IMR-90 (cell line): Measurements from ENCODE around the gene ITK. TPM values are rescaled to one million over a fixed set of nuclear protein-coding genes. Genes with fewer than 3 reads are reported as not detected.

Source experiments
- ATAC-seq: fragments of 200-7000 bp; cut with Tn5 transposase; 2 replicates; pipeline ENCODE4 v1.9.1; 2020; ENCODE audit warnings: low read depth, mild to moderate bottlenecking, moderate library complexity
- BruUV-seq: library from RNA; stranded (reverse); fragments of 400-500 nt; replicated peaks from 2 replicates; lab custom pipeline; 2021; lab: Mats Ljungman, UMichigan
- CTCF ChIA-PET: fragments of 300-600 bp; formaldehyde crosslinking; extraction: SDS; loops from one replicate; lab custom pipeline; 2021; ENCODE audit warnings: antibody characterized with exemption; lab: Yijun Ruan, JAX
- POLR2A ChIA-PET: fragments of 300-600 bp; sonication (Branson Sonifier 250); formaldehyde crosslinking; loops from one replicate; lab custom pipeline; 2022; ENCODE audit warnings: antibody characterized with exemption; ENCODE audit not compliant: unreplicated experiment; lab: Charles Lee
- DNase-seq: peaks from one replicate; pipeline ENCODE4 v3.0.0; 2013
- H2AFZ ChIP-seq: replicated peaks from 2 replicates; pipeline ENCODE3; 2013; ENCODE audit warnings: low read length, mild to moderate bottlenecking; ENCODE audit not compliant: poor library complexity
- H2AK5ac ChIP-seq: 2 replicates; pipeline ENCODE4 v1.6.1; 2013; ENCODE audit warnings: low read depth, low read length, inconsistent platforms
- H2AK9ac ChIP-seq: replicated peaks from 2 replicates; pipeline ENCODE3; 2013; ENCODE audit warnings: mild to moderate bottlenecking, low read depth, low read length, moderate library complexity; ENCODE audit not compliant: poor library complexity
- H2BK120ac ChIP-seq: 2 replicates; pipeline ENCODE4 v1.6.1; 2013; ENCODE audit warnings: low read depth, low read length, inconsistent platforms
- H2BK15ac ChIP-seq: 3 replicates; pipeline ENCODE4 v1.6.1; 2013; ENCODE audit warnings: low read depth, low read length, inconsistent platforms
- H2BK20ac ChIP-seq: 2 replicates; pipeline ENCODE4 v1.6.1; 2013; ENCODE audit warnings: low read depth, mild to moderate bottlenecking, inconsistent platforms, low read length, moderate library complexity
- H2BK5ac ChIP-seq: 2 replicates; pipeline ENCODE4 v1.6.1; 2013; ENCODE audit warnings: mild to moderate bottlenecking, low read depth, low read length, inconsistent platforms; ENCODE audit not compliant: poor library complexity, severe bottlenecking
- H3K14ac ChIP-seq: replicated peaks from 2 replicates; pipeline ENCODE4 v1.6.1; 2013; ENCODE audit warnings: low read depth, low read length, inconsistent platforms
- H3K18ac ChIP-seq: 2 replicates; pipeline ENCODE4 v1.6.1; 2013; ENCODE audit warnings: low read depth, low read length, control low read depth
- H3K23ac ChIP-seq: 2 replicates; pipeline ENCODE4 v1.6.1; 2013; ENCODE audit warnings: low read depth, low read length, inconsistent platforms
- H3K27ac ChIP-seq: 2 replicates; pipeline ENCODE4 v1.5.1; 2013; ENCODE audit warnings: mild to moderate bottlenecking, control low read depth, low read length; ENCODE audit not compliant: insufficient read depth
- H3K27me3 ChIP-seq: 2 replicates; pipeline ENCODE4 v1.6.1; 2013; ENCODE audit warnings: low read length; ENCODE audit not compliant: control insufficient read depth, insufficient read depth
- H3K36me3 ChIP-seq: 2 replicates; pipeline ENCODE4 v1.6.1; 2013; ENCODE audit warnings: low read length, mixed read lengths; ENCODE audit not compliant: control insufficient read depth, insufficient read depth
- H3K4ac ChIP-seq: 2 replicates; pipeline ENCODE4 v1.6.1; 2013; ENCODE audit warnings: low read depth, low read length, inconsistent platforms
- H3K4me1 ChIP-seq: 2 replicates; pipeline ENCODE4 v1.6.1; 2013; ENCODE audit warnings: low read length, mixed read lengths; ENCODE audit not compliant: control insufficient read depth, insufficient read depth
- H3K4me2 ChIP-seq: 2 replicates; pipeline ENCODE4 v1.6.1; 2013; ENCODE audit warnings: low read depth, mild to moderate bottlenecking, control low read depth, low read length, moderate library complexity
- H3K4me3 ChIP-seq: 2 replicates; pipeline ENCODE4 v1.5.1; 2013; ENCODE audit warnings: low read depth, mild to moderate bottlenecking, control low read depth, low read length, moderate library complexity; ENCODE audit not compliant: insufficient read depth
- H3K56ac ChIP-seq: 2 replicates; pipeline ENCODE4 v1.6.1; 2013; ENCODE audit warnings: low read length, inconsistent platforms; ENCODE audit not compliant: insufficient read depth; ENCODE audit errors: extremely low read depth
- H3K79me1 ChIP-seq, 2 experiments: 2 replicates each; pipeline ENCODE4 v1.6.1; 2013; ENCODE audit warnings: low read length in 2 of 2, inconsistent platforms in 1 of 2, low read depth in 1 of 2
- H3K9ac ChIP-seq: 2 replicates; pipeline ENCODE4 v1.6.1; 2013; ENCODE audit warnings: low read depth, low read length, control low read depth
- H3K9me1 ChIP-seq: 2 replicates; pipeline ENCODE4 v1.6.1; 2013; ENCODE audit warnings: low read length, inconsistent platforms; ENCODE audit not compliant: insufficient read depth
- H3K9me3 ChIP-seq: 2 replicates; pipeline ENCODE4 v1.6.1; 2013; ENCODE audit warnings: low read length; ENCODE audit not compliant: control insufficient read depth, insufficient read depth
- H4K20me1 ChIP-seq: 2 replicates; pipeline ENCODE4 v1.6.1; 2013; ENCODE audit warnings: low read length, inconsistent platforms; ENCODE audit not compliant: insufficient read depth
- H4K5ac ChIP-seq: 2 replicates; pipeline ENCODE4 v1.6.1; 2013; ENCODE audit warnings: mild to moderate bottlenecking, low read depth, low read length, control low read depth
- H4K8ac ChIP-seq, 2 experiments: 2 replicates each; pipeline ENCODE4 v1.6.1; 2013; ENCODE audit warnings: low read depth in 2 of 2, low read length in 2 of 2, control low read depth in 1 of 2, inconsistent platforms in 1 of 2
- H4K91ac ChIP-seq: 2 replicates; pipeline ENCODE4 v1.6.1; 2013; ENCODE audit warnings: low read depth, low read length, inconsistent platforms; ENCODE audit not compliant: insufficient read depth
- MAZ ChIP-seq: IDR thresholded peaks from 2 replicates; pipeline ENCODE4 v1.6.1; 2012; ENCODE audit warnings: low read depth, mild to moderate bottlenecking, low read length, improper control_type of control experiment, moderate library complexity, borderline replicate concordance
- NFE2L2 ChIP-seq: fragments of 150-350 bp; IDR thresholded peaks from 2 replicates; pipeline ENCODE4 v1.6.1; 2016; ENCODE audit warnings: low read depth, mild to moderate bottlenecking, low read length
- POLR2A ChIP-seq: IDR thresholded peaks from 2 replicates; pipeline ENCODE4 v1.6.1; 2012; ENCODE audit warnings: mild to moderate bottlenecking, low read depth, low read length
- RAD21 ChIP-seq: IDR thresholded peaks from 2 replicates; pipeline ENCODE4 v1.6.1; 2012; ENCODE audit warnings: low read length, improper control_type of control experiment
- RCOR1 ChIP-seq: IDR thresholded peaks from 2 replicates; pipeline ENCODE4 v1.6.1; 2012; ENCODE audit warnings: mild to moderate bottlenecking, low read length, improper control_type of control experiment; ENCODE audit not compliant: insufficient replicate concordance
- WGBS, 2 experiments: methylation state at CpG; one replicate each; pipeline versions ENCODE4 v1.1.5 to v1.1.7; 2013; ENCODE audit warnings: missing lambda C conversion rate in 2 of 2; ENCODE audit not compliant: insufficient read length in 1 of 2; ENCODE audit errors: extremely low coverage in 2 of 2; 5-methylcytosine and 5-hydroxymethylcytosine counted together
- dilution Hi-C: fragments of 300-500 bp; cut with HindIII; formaldehyde crosslinking; loops from one replicate; pipeline ENCODE4 v1.14.3; 2018; ENCODE audit warnings: low sequenced_read_pairs; ENCODE audit not compliant: unreplicated experiment
- in situ Hi-C: fragments of 300-500 bp; cut with MboI; formaldehyde crosslinking; loops from 3 replicates; pipeline ENCODE4 v1.14.3; 2019; ENCODE audit warnings: low sequenced_read_pairs, inconsistent platforms, mixed read lengths
- intact Hi-C: fragments of 100-400 bp; cut with micrococcal nuclease; formaldehyde crosslinking; loops from 2 replicates; pipeline ENCODE4 v1.10.0; 2022
- polyA plus RNA-seq, 3 experiments: library from polyadenylated mRNA; depleted of rRNA; stranded (reverse); fragments of >200 nt; gene quantifications; 2 replicates each; pipeline ENCODE4 v1.2.3, GENCODE V29; 2012; ENCODE audit warnings: low replicate concordance in 1 of 3
- total RNA-seq: library from RNA; depleted of rRNA; stranded (reverse); fragments of >200 nt; gene quantifications from 2 replicates; pipeline ENCODE4 v1.2.3, GENCODE V29; 2012
- TF ChIP-seq, protein P1 (sequence below): fragments of 150-350 bp; IDR thresholded peaks from 2 replicates; pipeline ENCODE4 v1.6.1; 2016; ENCODE audit warnings: low read depth, mild to moderate bottlenecking, low read length, moderate library complexity, borderline replicate concordance
- TF ChIP-seq, protein P2 (sequence below): fragments of 150-350 bp; IDR thresholded peaks from 2 replicates; pipeline ENCODE4 v1.6.1; 2017; ENCODE audit warnings: mild to moderate bottlenecking, antibody characterized with exemption, low read length, low read depth
- TF ChIP-seq, protein P3 (sequence below): conservative IDR thresholded peaks from 2 replicates; pipeline ENCODE4 v1.5.1; 2012; ENCODE audit warnings: mild to moderate bottlenecking, low read depth, low read length, improper control_type of control experiment

The ITK gene
- total and polyA plus RNA-seq, 2 of the 4 experiments (the other 2 are of a cell fraction): not detected

DNA sequence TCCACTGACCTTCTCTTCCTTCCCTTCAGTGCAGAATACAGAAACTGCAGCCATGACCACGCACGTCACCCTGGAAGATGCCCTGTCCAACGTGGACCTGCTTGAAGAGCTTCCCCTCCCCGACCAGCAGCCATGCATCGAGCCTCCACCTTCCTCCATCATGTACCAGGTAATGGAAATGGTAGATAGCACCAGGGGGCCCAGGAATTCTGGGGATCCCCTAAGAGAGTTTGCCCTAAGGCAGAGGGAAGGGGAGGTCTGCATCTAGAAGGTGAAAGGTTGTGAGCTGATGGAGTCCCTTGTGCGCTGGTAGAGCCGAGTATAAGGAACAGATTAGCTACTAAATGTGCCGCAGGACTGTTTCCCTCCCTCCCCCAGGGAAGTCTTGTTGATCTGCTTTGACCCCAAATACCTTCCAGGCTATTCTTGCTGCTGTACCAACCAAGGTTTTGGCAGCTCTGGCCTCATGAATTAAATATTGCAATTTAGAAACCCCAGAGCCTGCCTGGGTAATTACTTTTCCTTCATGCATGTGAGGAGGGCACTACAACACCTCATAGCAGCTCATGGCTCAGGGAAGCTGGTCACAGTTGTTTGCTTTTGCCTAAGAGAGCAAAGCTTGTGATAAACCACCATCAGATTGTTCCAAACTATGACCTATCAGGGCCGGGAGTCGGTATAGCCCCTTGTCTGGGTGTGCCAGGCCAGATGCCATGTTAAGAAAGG lies 104.8 kb downstream of the ITK start:
- Histone ChIP-seq H3K79me1 (no peaks in the 10 kb centered on the region), H3K4me2 (no peak overlapping the region), H3K14ac (no peak overlapping the region), H4K20me1 (no peaks in the 10 kb centered on the region), H2BK20ac (no peak overlapping the region), H2AFZ (no peak overlapping the region), H3K4me1 (no peaks in the 10 kb centered on the region), H3K27me3 (peaks cover 1% of the 10 kb centered on the region), H3K18ac (no peak overlapping the region), H3K9me3 (no peaks in the 10 kb centered on the region), H4K91ac (no peak overlapping the region), H4K8ac (no peak overlapping the region), H3K56ac (no peak overlapping the region), H3K23ac (no peak overlapping the region), H4K5ac (no peak overlapping the region), H2AK5ac (no peak overlapping the region), H2BK120ac (no peak overlapping the region), H3K9me1 (peaks cover 5% of the 10 kb centered on the region; the same call in 1 of the 2 replicates), H3K27ac (no peak overlapping the region), H2AK9ac (no peak overlapping the region), H3K4ac (no peak overlapping the region), H2BK15ac (no peak overlapping the region), H2BK5ac (no peak overlapping the region), H3K9ac (no peak overlapping the region), H3K36me3 (peaks cover 2% of the 10 kb centered on the region), H3K4me3 (no peak overlapping the region)
- in situ Hi-C loops: no loop called here
- ATAC-seq (no peak), DNase-seq (no peak)
- dilution Hi-C loops: no loop called here
- POLR2A ChIA-PET: no interaction called here
- TF ChIP-seq NFE2L2 (no peak), RCOR1 (no peak), RAD21 (no peak), MAZ (no peak), POLR2A (no peak)
- TF ChIP-seq, protein P1, sequence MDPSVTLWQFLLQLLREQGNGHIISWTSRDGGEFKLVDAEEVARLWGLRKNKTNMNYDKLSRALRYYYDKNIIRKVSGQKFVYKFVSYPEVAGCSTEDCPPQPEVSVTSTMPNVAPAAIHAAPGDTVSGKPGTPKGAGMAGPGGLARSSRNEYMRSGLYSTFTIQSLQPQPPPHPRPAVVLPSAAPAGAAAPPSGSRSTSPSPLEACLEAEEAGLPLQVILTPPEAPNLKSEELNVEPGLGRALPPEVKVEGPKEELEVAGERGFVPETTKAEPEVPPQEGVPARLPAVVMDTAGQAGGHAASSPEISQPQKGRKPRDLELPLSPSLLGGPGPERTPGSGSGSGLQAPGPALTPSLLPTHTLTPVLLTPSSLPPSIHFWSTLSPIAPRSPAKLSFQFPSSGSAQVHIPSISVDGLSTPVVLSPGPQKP: no peak
- TF ChIP-seq, protein P2, sequence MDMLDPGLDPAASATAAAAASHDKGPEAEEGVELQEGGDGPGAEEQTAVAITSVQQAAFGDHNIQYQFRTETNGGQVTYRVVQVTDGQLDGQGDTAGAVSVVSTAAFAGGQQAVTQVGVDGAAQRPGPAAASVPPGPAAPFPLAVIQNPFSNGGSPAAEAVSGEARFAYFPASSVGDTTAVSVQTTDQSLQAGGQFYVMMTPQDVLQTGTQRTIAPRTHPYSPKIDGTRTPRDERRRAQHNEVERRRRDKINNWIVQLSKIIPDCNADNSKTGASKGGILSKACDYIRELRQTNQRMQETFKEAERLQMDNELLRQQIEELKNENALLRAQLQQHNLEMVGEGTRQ: no peak
- TF ChIP-seq, protein P3, sequence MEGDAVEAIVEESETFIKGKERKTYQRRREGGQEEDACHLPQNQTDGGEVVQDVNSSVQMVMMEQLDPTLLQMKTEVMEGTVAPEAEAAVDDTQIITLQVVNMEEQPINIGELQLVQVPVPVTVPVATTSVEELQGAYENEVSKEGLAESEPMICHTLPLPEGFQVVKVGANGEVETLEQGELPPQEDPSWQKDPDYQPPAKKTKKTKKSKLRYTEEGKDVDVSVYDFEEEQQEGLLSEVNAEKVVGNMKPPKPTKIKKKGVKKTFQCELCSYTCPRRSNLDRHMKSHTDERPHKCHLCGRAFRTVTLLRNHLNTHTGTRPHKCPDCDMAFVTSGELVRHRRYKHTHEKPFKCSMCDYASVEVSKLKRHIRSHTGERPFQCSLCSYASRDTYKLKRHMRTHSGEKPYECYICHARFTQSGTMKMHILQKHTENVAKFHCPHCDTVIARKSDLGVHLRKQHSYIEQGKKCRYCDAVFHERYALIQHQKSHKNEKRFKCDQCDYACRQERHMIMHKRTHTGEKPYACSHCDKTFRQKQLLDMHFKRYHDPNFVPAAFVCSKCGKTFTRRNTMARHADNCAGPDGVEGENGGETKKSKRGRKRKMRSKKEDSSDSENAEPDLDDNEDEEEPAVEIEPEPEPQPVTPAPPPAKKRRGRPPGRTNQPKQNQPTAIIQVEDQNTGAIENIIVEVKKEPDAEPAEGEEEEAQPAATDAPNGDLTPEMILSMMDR: no peak
- WGBS, 2 experiments: no CpG with 5 or more reads among the region's 10 CpGs
- no TSS peak for BruUV-seq
- intact Hi-C loops: no loop called here
- CTCF ChIA-PET: no interaction called here
